Memory B cell (primary cell): Measurements from ENCODE around the gene CTNNAL1.

Experiments
- ATAC-seq: fragments of 150-1000 bp; cut with Tn5 transposase; 2 replicates; pipeline ENCODE4 v1.10.0; 2021; ENCODE audit warnings: low read depth, mild to moderate bottlenecking, moderate library complexity
- DNase-seq, 2 donors: peaks; one replicate each; pipeline ENCODE4 v3.0.0; 2022; ENCODE audit warnings: low spot score in 2 of 2
- H3K27ac Mint-ChIP-seq: one replicate; pipeline ENCODE4 v1.8.0; 2022; ENCODE audit warnings: mild to moderate bottlenecking, moderate library complexity, mixed read lengths
- H3K27me3 Mint-ChIP-seq: one replicate; pipeline ENCODE4 v1.8.0; 2022; ENCODE audit warnings: mixed read lengths
- H3K36me3 Mint-ChIP-seq: one replicate; pipeline ENCODE4 v1.8.0; 2022; ENCODE audit warnings: mild to moderate bottlenecking, mixed read lengths
- H3K4me1 Mint-ChIP-seq: one replicate; pipeline ENCODE4 v1.8.0; 2022; ENCODE audit warnings: mixed read lengths
- H3K4me3 Mint-ChIP-seq: one replicate; pipeline ENCODE4 v1.8.0; 2022; ENCODE audit warnings: mild to moderate bottlenecking, moderate library complexity, mixed read lengths
- H3K9me3 Mint-ChIP-seq: one replicate; pipeline ENCODE4 v1.8.0; 2022; ENCODE audit warnings: mixed read lengths

CTNNAL1 gene

GRCh38 chr9:109017061-109017460 lies 3.8 kb upstream of the CTNNAL1 start:
- peaks cover 6% of the 10 kb centered on the region for H3K36me3 Mint-ChIP-seq
- no peaks in the 10 kb centered on the region for H3K27me3 Mint-ChIP-seq
- H3K27ac Mint-ChIP-seq: no peak overlapping the region
- ATAC-seq (no peak), DNase-seq (no peak)
- peaks cover 20% of the 10 kb centered on the region for H3K4me1 Mint-ChIP-seq
- no peaks in the 10 kb centered on the region for H3K9me3 Mint-ChIP-seq
- no peak overlapping the region for H3K4me3 Mint-ChIP-seq

GRCh38 chr9:109016132-109016531 lies 2.8 kb upstream of the CTNNAL1 start:
- Mint-ChIP-seq H3K27ac (no peak overlapping the region), H3K27me3 (peaks cover 2% of the 10 kb centered on the region), H3K4me1 (peaks cover 25% of the 10 kb centered on the region), H3K4me3 (no peak overlapping the region), H3K9me3 (no peaks in the 10 kb centered on the region), H3K36me3 (peaks cover 6% of the 10 kb centered on the region)
- no peak for DNase-seq
- no peak for ATAC-seq

- ATAC-seq (no peak), DNase-seq (no peak)
- peaks cover 7% of the 10 kb centered on the region for H3K27me3 Mint-ChIP-seq
- H3K9me3 Mint-ChIP-seq: no peaks in the 10 kb centered on the region
- H3K4me3 Mint-ChIP-seq: no peak overlapping the region
- H3K4me1 Mint-ChIP-seq: peaks cover 25% of the 10 kb centered on the region
- peaks cover 4% of the 10 kb centered on the region for H3K36me3 Mint-ChIP-seq
- H3K27ac Mint-ChIP-seq: peak overlapping the region; percentile 1
Observed at GRCh38 chr9:109014608-109015280, 1.4 kb upstream of the CTNNAL1 start.

- Mint-ChIP-seq H3K36me3 (peaks cover 1% of the 10 kb centered on the region), H3K27ac (peak overlapping the region; percentile 79), H3K4me3 (peak overlapping the region; percentile 96), H3K4me1 (peaks cover 25% of the 10 kb centered on the region), H3K27me3 (peaks cover 9% of the 10 kb centered on the region), H3K9me3 (no peaks in the 10 kb centered on the region)
- ATAC-seq (no peak), DNase-seq (no peak)
Observed at GRCh38 chr9:109013679-109014607, 644 bp upstream of the CTNNAL1 start.

GRCh38 chr9:109012009-109012875 lies 1.1 kb downstream of the CTNNAL1 start:
- DNase-seq: peak; percentile 1 to 19
- H3K27me3 Mint-ChIP-seq: peaks cover 9% of the 10 kb centered on the region
- H3K27ac Mint-ChIP-seq: peak overlapping the region; percentile 84
- no peaks in the 10 kb centered on the region for H3K36me3 Mint-ChIP-seq
- peak overlapping the region; percentile 95 for H3K4me3 Mint-ChIP-seq
- no peaks in the 10 kb centered on the region for H3K9me3 Mint-ChIP-seq
- no peak for ATAC-seq
- H3K4me1 Mint-ChIP-seq: peaks cover 20% of the 10 kb centered on the region

- H3K27ac Mint-ChIP-seq: no peak overlapping the region
- H3K27me3 Mint-ChIP-seq: peaks cover 10% of the 10 kb centered on the region
- no peaks in the 10 kb centered on the region for H3K36me3 Mint-ChIP-seq
- H3K9me3 Mint-ChIP-seq: no peaks in the 10 kb centered on the region
- H3K4me1 Mint-ChIP-seq: peaks cover 19% of the 10 kb centered on the region
- ATAC-seq: no peak
- no peak overlapping the region for H3K4me3 Mint-ChIP-seq
- no peak for DNase-seq
Observed at GRCh38 chr9:109011231-109011671, 2.0 kb downstream of the CTNNAL1 start.

GRCh38 chr9:109010746-109011145 lies 2.6 kb downstream of the CTNNAL1 start:
- no peak overlapping the region for H3K27ac Mint-ChIP-seq
- ATAC-seq (no peak), DNase-seq (no peak)
- peaks cover 10% of the 10 kb centered on the region for H3K27me3 Mint-ChIP-seq
- H3K4me3 Mint-ChIP-seq: no peak overlapping the region
- H3K36me3 Mint-ChIP-seq: no peaks in the 10 kb centered on the region
- H3K4me1 Mint-ChIP-seq: peaks cover 14% of the 10 kb centered on the region
- H3K9me3 Mint-ChIP-seq: no peaks in the 10 kb centered on the region

GRCh38 chr9:109005678-109006077 lies 7.6 kb downstream of the CTNNAL1 start:
- no peaks in the 10 kb centered on the region for H3K4me1 Mint-ChIP-seq
- no peak overlapping the region for H3K27ac Mint-ChIP-seq
- peaks cover 5% of the 10 kb centered on the region for H3K9me3 Mint-ChIP-seq
- H3K4me3 Mint-ChIP-seq: no peak overlapping the region
- ATAC-seq: no peak
- H3K27me3 Mint-ChIP-seq: peaks cover 5% of the 10 kb centered on the region
- H3K36me3 Mint-ChIP-seq: peaks cover 4% of the 10 kb centered on the region
- DNase-seq: no peak

GRCh38 chr9:109003116-109003515 lies 10.2 kb downstream of the CTNNAL1 start:
- Mint-ChIP-seq H3K4me3 (no peak overlapping the region), H3K4me1 (no peaks in the 10 kb centered on the region), H3K36me3 (peaks cover 4% of the 10 kb centered on the region), H3K9me3 (peaks cover 5% of the 10 kb centered on the region), H3K27me3 (peaks cover 6% of the 10 kb centered on the region), H3K27ac (no peak overlapping the region)
- DNase-seq: no peak
- no peak for ATAC-seq

GRCh38 chr9:109002141-109002540 lies 11.2 kb downstream of the CTNNAL1 start:
- Mint-ChIP-seq H3K9me3 (peaks cover 5% of the 10 kb centered on the region), H3K4me3 (no peak overlapping the region), H3K4me1 (no peaks in the 10 kb centered on the region), H3K27me3 (peaks cover 6% of the 10 kb centered on the region), H3K27ac (no peak overlapping the region), H3K36me3 (peaks cover 4% of the 10 kb centered on the region)
- no peak for ATAC-seq
- no peak for DNase-seq

GRCh38 chr9:109001275-109001676 lies 12.0 kb downstream of the CTNNAL1 start:
- Mint-ChIP-seq H3K27me3 (peaks cover 5% of the 10 kb centered on the region), H3K4me1 (no peaks in the 10 kb centered on the region), H3K27ac (no peak overlapping the region), H3K36me3 (peaks cover 4% of the 10 kb centered on the region), H3K4me3 (no peak overlapping the region), H3K9me3 (peaks cover 5% of the 10 kb centered on the region)
- no peak for DNase-seq
- ATAC-seq: no peak

- Mint-ChIP-seq H3K4me1 (no peaks in the 10 kb centered on the region), H3K9me3 (no peaks in the 10 kb centered on the region), H3K27ac (no peak overlapping the region), H3K4me3 (no peak overlapping the region), H3K36me3 (no peaks in the 10 kb centered on the region), H3K27me3 (peaks cover 3% of the 10 kb centered on the region)
- ATAC-seq (no peak), DNase-seq (no peak)
Observed at GRCh38 chr9:108997112-108997511, 16.2 kb downstream of the CTNNAL1 start.

- Mint-ChIP-seq H3K36me3 (no peaks in the 10 kb centered on the region), H3K27me3 (peaks cover 3% of the 10 kb centered on the region), H3K4me3 (no peak overlapping the region), H3K4me1 (no peaks in the 10 kb centered on the region), H3K9me3 (no peaks in the 10 kb centered on the region), H3K27ac (no peak overlapping the region)
- DNase-seq (no peak), ATAC-seq (no peak)
Observed at GRCh38 chr9:108996643-108997042, 16.7 kb downstream of the CTNNAL1 start.

GRCh38 chr9:108994695-108995094 lies 18.6 kb downstream of the CTNNAL1 start:
- DNase-seq (no peak), ATAC-seq (peak; percentile 34)
- H3K4me1 Mint-ChIP-seq: no peaks in the 10 kb centered on the region
- no peak overlapping the region for H3K27ac Mint-ChIP-seq
- H3K9me3 Mint-ChIP-seq: no peaks in the 10 kb centered on the region
- no peaks in the 10 kb centered on the region for H3K27me3 Mint-ChIP-seq
- H3K4me3 Mint-ChIP-seq: no peak overlapping the region
- no peaks in the 10 kb centered on the region for H3K36me3 Mint-ChIP-seq
